Measurements from ENCODE around the gene ATG16L2.

Gene ATG16L2

DNA sequence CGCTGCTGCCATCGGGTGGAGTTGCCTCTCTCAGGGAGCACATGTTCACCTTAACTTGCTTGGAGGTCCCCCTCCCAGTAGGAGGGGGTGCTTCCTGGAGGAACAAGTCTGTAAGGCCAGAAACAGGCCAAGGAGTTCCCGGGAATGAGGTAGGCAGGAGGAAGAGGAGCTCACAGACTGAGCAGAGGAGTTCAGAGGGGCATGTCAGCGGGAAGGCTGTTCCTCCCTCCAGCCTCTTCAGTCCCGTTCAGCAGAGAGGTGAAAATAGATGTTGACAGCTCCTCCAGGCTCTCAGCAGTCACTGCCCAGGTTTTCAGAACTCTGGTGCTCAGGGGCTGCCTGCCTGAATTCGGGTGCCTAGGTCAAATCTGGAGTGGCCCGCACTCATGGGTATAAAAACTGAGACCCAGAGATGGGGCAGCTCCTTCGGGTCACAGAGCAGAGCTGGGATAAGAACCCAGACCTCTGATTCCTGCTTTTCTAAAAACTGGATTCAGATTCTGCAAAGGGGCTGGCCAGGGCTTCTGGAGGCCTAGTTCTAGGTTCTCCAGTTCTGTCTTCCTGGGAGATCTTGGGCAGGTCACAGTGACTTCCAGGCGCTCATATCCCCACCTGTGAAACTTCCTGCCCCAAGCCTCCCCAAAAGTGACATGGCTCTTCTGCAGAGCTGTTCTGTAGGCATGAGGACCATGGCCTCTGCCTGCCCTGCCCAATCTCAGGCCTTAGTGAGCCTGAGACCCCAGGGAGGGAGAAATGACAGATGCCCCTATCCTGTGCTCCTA, 18.3 kb downstream of the ATG16L2 start:
- Histone ChIP-seq H3K4me1 (ENCODE audit: insufficient read depth, low read length) (peaks cover 10% of the 10 kb centered on the region), H3K9me3 (ENCODE audit: control insufficient read depth, insufficient read depth, low read length) (no peaks in the 10 kb centered on the region), H3K36me3 (ENCODE audit: insufficient read depth, low read length) (no peaks in the 10 kb centered on the region), H3K9ac (ENCODE audit: low read depth, low read length) (no peak overlapping the region)

DNA sequence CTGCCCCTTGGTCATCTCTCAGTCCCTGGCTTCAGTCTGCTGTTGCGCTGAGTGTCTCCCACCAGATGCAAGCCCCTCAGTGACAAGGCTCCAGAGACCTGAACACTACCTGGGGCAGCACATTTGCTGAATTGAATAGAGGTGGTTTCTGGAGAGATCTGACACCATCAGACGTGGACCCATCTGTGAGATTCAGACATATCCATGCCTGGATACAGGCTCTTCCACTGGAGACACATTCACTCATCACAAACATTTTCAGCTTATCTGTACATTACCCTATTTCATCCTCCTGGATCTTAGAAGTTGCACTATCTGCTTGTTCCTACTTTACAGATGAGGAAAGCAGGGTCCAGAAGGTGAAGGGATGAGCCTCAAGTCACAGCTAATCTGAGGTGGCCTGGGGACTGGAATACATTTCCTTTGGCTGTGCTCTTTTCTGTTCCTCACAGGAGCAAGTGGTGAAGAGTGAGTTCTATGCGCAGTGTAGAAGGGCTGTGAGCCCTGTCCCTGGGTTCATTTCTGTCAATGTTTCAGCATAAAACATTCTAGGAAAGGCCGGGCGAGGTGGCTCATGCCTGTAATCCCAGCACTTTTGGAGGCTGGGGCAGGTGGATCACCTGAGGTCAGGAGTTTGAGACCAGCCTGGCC, 19.0 kb downstream of the ATG16L2 start:
- H3K4me1 ChIP-seq (ENCODE audit: insufficient read depth, low read length), result peaks cover 10% of the 10 kb centered on the region
- H3K36me3 ChIP-seq (ENCODE audit: insufficient read depth, low read length), result no peaks in the 10 kb centered on the region

DNA sequence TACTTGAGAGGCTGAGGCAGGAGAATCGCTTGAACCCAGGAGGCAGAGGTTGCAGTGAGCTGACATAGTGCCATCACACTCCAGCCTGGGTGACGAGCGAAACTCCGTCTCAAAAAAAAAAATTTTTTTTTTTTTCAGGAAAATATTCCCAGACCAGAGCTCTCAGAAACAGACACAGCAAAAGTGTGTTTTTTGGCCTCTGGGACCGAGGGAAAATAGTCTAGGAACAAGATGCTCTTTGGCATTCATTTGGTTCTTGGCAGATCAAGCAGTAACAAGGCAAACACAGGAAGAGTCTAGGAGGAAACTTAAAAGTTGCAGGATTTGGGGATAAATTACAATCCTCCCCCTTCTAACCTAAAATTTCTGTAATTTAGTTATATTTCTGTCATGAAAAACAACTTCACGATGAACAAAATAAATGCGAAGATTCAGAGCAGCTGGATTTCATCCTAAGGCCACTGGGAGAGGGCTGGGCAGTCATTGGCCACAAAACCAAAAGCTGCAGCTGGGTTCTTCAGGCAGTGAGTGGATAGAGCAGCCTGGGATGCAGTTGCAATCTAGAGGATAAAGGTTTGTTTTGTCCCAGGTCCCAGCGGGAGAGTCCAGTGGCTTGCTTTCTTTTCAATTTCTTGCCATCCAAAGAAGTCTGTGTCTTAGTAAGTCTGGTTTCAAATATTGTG, 19.7 kb downstream of the ATG16L2 start:
- Histone ChIP-seq H3K4me1 (ENCODE audit: insufficient read depth, low read length) (peaks cover 10% of the 10 kb centered on the region), H3K9me3 (ENCODE audit: control insufficient read depth, insufficient read depth, low read length) (no peaks in the 10 kb centered on the region), H3K9ac (ENCODE audit: low read depth, low read length) (no peak overlapping the region), H3K36me3 (ENCODE audit: insufficient read depth, low read length) (no peaks in the 10 kb centered on the region)

More for the DNA sequence above, 19.0 kb downstream of the ATG16L2 start:
- Histone ChIP-seq H3K9me3 (ENCODE audit: control insufficient read depth, insufficient read depth, low read length) (no peaks in the 10 kb centered on the region), H3K9ac (ENCODE audit: low read depth, low read length) (no peak overlapping the region)

DNA sequence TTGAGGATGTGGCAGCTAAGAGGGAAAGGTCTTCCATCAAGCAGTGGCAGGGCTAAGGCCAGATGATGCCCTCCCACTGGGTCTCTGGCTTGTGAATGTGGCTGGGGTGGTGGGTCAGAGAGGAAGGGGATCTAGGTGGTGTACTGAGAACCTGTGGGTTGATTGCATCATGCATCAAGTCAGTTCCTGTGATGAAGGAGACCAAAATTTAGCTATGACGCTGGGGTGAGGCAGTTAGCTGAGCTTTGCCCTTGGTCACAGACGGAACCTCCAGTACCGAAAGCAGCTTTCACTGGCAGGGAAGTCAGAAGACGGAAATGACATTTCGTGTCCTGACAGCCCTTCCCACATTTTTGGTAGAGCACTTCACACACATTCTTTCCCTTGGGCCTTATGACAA, 20.7 kb downstream of the ATG16L2 start:
- Histone ChIP-seq H3K4me1 (ENCODE audit: insufficient read depth, low read length) (peaks cover 10% of the 10 kb centered on the region), H3K36me3 (ENCODE audit: insufficient read depth, low read length) (no peaks in the 10 kb centered on the region), H3K9me3 (ENCODE audit: control insufficient read depth, insufficient read depth, low read length) (no peaks in the 10 kb centered on the region), H3K9ac (ENCODE audit: low read depth, low read length) (no peak overlapping the region)

DNA sequence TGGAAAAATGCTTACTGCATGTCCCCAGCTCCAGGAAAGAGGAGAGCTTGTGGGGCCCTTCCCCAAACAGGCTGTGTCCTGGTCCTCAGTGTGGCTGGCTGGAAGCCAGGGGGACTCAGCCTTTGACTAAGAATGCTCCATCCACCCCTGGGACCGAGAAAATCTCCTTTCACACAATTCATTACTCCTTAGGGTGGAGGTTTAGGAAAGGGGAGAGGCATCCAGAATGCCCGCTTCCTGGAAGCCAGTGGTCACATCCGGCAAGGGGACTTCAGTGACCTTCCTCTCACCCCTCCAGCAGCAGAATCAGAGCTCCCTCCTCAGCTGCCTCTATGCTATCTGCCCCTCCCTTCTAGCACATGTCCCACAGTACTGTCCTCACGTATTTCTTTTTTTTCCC, 21.9 kb downstream of the ATG16L2 start:
- Histone ChIP-seq H3K9ac (ENCODE audit: low read depth, low read length) (no peak overlapping the region), H3K9me3 (ENCODE audit: control insufficient read depth, insufficient read depth, low read length) (no peaks in the 10 kb centered on the region), H3K4me1 (ENCODE audit: insufficient read depth, low read length) (peaks cover 10% of the 10 kb centered on the region), H3K36me3 (ENCODE audit: insufficient read depth, low read length) (no peaks in the 10 kb centered on the region)

DNA sequence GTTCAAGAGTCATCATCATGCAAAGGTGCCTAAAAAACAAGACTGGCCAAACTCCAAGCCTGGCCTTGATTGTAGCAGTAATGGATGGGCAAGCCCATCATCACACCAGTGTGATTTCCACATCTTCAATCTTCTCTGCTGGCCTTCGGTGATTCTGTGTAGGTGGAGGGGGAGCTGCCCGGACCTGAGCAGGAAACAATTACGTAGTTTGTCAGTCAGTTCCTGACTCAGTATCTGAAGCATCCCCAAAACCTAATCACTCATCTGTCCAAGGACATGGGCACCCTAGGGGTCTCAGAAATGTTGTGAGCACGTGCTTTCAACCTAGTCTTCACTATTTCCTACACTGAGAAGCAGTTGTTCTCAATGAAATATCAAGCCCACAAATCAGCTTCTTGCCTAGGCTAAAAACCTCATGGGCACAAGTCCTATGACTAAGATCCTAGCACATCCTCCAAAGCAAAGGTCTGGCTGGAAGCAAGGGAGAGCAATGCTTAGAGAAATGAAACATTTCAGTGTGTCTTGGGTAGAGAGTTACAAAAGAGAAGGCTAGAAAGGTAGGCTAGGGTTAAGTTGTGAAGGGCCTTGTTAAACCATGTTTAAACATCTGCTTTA, 24.6 kb downstream of the ATG16L2 start:
- H3K9ac ChIP-seq (ENCODE audit: low read depth, low read length), result no peak overlapping the region
- no peaks in the 10 kb centered on the region for H3K4me1 ChIP-seq (ENCODE audit: insufficient read depth, low read length)
- no peaks in the 10 kb centered on the region for H3K36me3 ChIP-seq (ENCODE audit: insufficient read depth, low read length)
- H3K9me3 ChIP-seq (ENCODE audit: control insufficient read depth, insufficient read depth, low read length), result no peaks in the 10 kb centered on the region

DNA sequence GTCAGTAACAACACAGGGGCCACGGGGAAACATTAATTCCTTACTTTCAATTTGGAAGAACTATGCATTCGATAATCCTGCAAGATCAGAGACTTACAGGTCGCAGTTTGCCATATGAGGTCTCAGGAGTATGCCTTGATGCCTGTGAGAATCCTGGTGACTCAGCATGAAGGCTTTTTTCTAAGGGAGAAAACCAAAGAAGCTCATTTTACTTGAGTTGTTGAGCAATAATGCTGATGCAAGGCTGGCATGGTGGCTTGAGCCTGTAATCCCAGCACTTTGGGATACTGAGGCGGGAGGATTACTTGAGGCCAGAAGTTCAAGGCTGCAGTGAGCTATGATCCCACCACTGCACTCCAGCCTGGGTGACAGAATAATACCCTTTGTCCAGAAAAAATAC, 26.6 kb downstream of the ATG16L2 start:
- no peaks in the 10 kb centered on the region for H3K4me1 ChIP-seq (ENCODE audit: insufficient read depth, low read length)
- H3K9ac ChIP-seq (ENCODE audit: low read depth, low read length), result no peak overlapping the region
- H3K36me3 ChIP-seq (ENCODE audit: insufficient read depth, low read length), result no peaks in the 10 kb centered on the region
- no peaks in the 10 kb centered on the region for H3K9me3 ChIP-seq (ENCODE audit: control insufficient read depth, insufficient read depth, low read length)

DNA sequence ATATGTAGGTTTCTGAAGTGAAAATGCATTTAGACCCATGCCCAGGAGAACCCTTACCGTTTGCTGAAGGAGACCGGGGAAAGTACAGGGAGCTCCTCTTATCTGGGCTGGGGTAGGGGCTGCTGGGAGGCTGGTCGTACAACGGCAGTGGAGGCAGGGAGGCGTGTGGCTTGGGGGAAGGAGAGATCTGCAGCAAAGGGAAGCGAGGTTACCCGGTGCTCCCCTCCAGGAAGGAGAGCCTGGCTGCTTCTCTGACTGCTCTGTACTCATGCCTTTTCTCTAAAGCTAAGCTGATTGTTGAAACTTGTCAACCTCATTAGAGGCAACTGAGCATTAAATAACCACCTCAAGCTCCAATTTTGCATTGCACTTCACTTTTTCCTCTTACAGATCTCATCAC, 27.2 kb downstream of the ATG16L2 start:
- Histone ChIP-seq H3K9me3 (ENCODE audit: control insufficient read depth, insufficient read depth, low read length) (no peaks in the 10 kb centered on the region), H3K36me3 (ENCODE audit: insufficient read depth, low read length) (no peaks in the 10 kb centered on the region), H3K4me1 (ENCODE audit: insufficient read depth, low read length) (no peaks in the 10 kb centered on the region), H3K9ac (ENCODE audit: low read depth, low read length) (no peak overlapping the region)

DNA sequence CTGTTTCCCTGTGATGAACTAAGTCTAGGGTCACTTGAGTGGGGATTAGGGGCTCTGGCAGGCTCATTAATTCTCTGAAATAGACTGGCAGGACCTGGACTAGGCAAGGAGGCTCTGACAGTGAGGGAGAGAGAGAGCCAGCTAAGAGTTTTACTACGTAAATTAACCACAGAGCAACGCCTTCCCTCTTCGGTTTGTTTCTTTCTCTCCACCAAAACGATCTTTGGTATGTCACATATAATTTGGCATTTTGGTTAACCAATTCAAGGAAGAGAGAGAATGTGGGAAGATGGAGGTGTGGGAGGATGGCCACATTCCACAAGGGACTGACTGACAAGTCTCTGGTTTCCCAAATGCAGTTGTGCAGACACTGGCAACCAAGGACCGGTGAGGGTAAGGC, 27.9 kb downstream of the ATG16L2 start:
- H3K4me1 ChIP-seq (ENCODE audit: insufficient read depth, low read length), result no peaks in the 10 kb centered on the region
- no peaks in the 10 kb centered on the region for H3K9me3 ChIP-seq (ENCODE audit: control insufficient read depth, insufficient read depth, low read length)
- no peaks in the 10 kb centered on the region for H3K36me3 ChIP-seq (ENCODE audit: insufficient read depth, low read length)
- no peak overlapping the region for H3K9ac ChIP-seq (ENCODE audit: low read depth, low read length)

DNA sequence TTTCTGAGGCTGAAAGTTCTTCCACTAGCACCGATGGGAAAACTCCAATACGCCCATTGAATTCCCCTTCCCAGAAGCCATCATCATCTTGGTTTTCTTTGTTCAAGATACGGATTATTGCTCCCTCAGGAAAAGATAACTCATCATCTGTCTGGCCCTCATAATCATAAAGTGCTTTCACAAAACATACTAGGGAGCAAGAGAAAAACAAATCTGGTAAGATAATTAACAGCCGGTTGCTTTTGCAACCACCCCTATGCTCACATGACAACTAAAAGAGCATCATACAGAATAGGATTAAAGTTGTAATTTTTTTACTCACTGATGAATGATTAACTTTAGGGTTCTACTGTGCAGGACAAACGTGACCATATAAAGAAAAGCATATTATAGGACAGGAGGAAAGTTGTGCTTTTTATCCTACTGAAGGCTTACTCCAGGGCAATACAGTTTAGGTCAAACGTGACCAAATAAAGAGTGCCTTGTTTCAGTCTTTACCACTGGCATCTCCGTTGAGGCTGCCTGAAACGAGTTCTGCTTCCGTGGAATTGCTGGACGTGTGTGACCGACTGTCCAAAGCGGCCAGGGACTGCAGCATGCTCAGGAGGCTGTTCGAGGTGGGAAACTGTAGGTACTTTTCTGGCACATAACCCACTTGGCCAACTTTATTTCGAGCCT, 28.6 kb downstream of the ATG16L2 start:
- no peaks in the 10 kb centered on the region for H3K4me1 ChIP-seq (ENCODE audit: insufficient read depth, low read length)
- no peaks in the 10 kb centered on the region for H3K9me3 ChIP-seq (ENCODE audit: control insufficient read depth, insufficient read depth, low read length)
- no peak overlapping the region for H3K9ac ChIP-seq (ENCODE audit: low read depth, low read length)
- H3K36me3 ChIP-seq (ENCODE audit: insufficient read depth, low read length), result no peaks in the 10 kb centered on the region

DNA sequence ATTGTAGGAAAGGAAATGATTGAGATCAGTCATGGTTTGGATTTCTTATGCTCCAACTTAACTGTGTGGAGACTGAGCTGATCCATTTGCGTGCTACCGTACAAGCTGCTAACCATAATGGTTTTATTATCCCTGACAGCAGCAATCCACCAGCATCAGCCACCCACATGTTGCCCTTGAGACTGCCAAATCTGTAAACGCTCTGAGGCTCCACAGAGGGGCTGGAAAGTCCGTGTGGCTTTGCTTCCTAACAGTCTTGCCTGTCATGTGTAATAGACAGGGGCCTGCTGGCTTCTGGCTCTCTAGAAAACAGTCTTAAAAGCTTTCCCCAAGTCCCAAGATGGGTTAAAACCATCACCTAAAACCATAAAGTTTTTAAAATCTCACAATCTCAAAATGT, 30.1 kb downstream of the ATG16L2 start:
- Histone ChIP-seq H3K9me3 (ENCODE audit: control insufficient read depth, insufficient read depth, low read length) (no peaks in the 10 kb centered on the region), H3K9ac (ENCODE audit: low read depth, low read length) (no peak overlapping the region), H3K36me3 (ENCODE audit: insufficient read depth, low read length) (no peaks in the 10 kb centered on the region), H3K4me1 (ENCODE audit: insufficient read depth, low read length) (no peaks in the 10 kb centered on the region)

DNA sequence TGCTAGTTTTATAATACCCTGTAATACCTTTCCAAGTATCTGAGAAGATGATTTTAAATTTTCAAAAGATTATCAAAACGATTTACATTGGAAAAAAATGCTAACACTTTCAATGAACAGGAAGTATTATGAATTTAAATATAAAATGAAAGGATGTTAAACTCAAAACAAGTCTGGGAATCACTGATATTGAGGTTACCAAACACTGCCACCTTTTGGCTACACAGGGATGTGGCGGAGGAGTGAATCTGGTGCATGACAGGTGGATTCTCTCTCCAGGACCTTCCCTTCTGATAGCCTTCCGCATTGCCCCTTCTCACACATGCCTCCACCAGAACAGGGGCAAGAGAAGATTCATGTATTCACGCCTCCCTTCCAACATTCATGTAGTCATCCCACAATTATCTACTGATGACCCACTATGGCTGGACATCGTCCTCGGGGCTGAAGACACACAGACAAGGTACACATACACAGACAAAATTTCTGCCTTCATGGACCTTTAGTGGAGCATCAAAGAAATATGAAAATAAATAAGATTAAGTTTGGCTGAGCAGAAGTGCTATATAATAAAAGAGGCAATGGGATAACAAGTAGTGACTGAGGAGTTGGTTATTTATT, 34.7 kb downstream of the ATG16L2 start:
- H3K4me1 ChIP-seq (ENCODE audit: insufficient read depth, low read length), result no peaks in the 10 kb centered on the region
- no peak overlapping the region for H3K9ac ChIP-seq (ENCODE audit: low read depth, low read length)
- H3K9me3 ChIP-seq (ENCODE audit: control insufficient read depth, insufficient read depth, low read length), result no peaks in the 10 kb centered on the region
- H3K36me3 ChIP-seq (ENCODE audit: insufficient read depth, low read length), result no peaks in the 10 kb centered on the region

DNA sequence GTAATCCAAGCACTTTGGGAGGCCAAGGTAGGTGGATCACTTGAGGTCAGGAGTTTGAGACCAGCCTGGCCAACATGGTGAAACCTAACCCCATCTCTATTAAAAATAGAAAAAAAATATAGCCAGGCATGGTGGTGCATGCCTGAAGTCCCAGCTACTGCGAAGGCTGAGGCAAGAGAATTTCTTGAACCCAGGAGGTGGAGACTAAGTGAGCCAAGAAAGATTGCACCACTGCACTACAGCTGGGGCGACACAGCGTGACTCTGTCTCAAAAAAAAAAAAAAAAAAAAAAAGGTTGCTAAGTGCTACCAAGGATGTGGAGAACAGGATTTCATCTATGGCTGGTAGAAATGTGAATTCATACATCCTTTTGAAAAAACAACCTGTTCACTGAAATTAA, 36.6 kb downstream of the ATG16L2 start:
- Histone ChIP-seq H3K9ac (ENCODE audit: low read depth, low read length) (no peak overlapping the region), H3K4me1 (ENCODE audit: insufficient read depth, low read length) (no peaks in the 10 kb centered on the region), H3K36me3 (ENCODE audit: insufficient read depth, low read length) (no peaks in the 10 kb centered on the region), H3K9me3 (ENCODE audit: control insufficient read depth, insufficient read depth, low read length) (no peaks in the 10 kb centered on the region)

DNA sequence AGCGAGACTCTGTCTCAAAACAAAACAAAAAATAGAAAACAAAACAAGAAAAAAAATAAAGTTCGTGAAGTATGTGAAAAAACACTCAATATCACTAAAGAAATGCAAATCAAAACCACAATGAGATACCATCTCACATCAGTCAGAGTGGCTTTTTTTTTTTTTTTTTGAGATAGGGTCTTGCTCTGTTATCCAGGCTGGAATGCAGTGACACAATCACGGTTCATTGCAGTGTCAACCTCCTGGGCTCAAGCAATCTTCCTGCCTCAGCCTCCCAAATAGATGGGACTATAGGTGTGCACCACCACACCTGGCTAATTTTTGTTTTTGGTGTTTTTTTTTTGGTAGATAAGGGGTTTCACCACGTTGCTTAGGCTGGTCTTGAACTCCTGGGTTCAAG, 37.5 kb downstream of the ATG16L2 start:
- no peaks in the 10 kb centered on the region for H3K4me1 ChIP-seq (ENCODE audit: insufficient read depth, low read length)
- no peak overlapping the region for H3K9ac ChIP-seq (ENCODE audit: low read depth, low read length)
- H3K9me3 ChIP-seq (ENCODE audit: control insufficient read depth, insufficient read depth, low read length), result no peaks in the 10 kb centered on the region
- H3K36me3 ChIP-seq (ENCODE audit: insufficient read depth, low read length), result no peaks in the 10 kb centered on the region

All from ES-I3 (cell line).